NOMO-1 treated with DMSO at 0.1 percent for 48 hours (cell line): ENCODE measurements around the gene NXPE3.

Source experiments
- DNase-seq: peaks from one replicate; lab custom pipeline; 2025; ENCODE audit not compliant: unreplicated experiment; lab: John Stamatoyannopoulos, UW

The NXPE3 gene

DNA sequence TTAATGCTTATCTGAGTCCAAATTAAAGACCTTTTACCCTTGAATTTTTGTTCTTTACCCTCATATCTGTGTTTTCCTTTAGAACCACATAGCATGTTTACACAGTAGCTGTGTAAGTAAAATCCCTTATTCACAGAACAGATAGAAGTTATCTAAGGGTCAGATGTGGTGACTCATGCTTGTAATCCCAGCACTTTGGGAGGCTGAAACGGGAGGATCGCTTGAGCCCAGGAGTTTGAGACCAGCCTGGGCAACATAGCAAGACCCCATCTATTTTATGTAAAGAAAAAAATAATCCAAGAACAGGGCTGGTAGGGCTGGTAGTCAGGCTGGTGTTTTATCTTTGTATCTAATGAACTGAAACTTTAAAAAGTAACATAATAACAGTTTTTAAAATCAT lies 23.2 kb downstream of the NXPE3 start:
- no peak for DNase-seq

DNA sequence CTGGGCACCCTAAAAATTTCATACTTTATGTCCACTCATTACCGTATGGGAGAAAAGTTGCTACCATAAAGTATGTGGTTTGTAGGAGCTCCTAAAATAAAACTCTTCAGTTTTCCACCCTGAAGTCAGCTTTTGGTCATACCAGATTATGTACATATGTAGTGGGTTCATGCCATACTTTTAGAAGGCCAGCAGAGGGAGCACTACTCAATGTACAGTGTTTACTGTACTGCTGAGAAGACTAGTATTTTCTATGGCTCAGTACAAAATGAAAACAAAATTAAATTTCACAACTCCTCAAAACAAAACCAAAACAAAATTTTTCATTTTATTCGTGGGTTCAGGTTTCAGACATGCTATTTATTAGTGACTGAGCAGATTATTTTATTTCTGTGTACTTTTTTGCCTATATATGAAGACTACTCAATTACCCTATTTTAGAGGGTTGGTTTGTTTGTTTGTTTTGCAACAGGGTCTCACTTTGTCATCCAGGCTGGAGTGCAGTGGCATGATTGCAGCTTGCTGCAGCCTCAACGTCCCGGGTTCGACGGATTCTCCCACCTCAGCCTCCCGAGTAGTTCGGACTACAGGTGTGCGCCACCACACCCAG lies 24.3 kb downstream of the NXPE3 start:
- peak; percentile 70 for DNase-seq

DNA sequence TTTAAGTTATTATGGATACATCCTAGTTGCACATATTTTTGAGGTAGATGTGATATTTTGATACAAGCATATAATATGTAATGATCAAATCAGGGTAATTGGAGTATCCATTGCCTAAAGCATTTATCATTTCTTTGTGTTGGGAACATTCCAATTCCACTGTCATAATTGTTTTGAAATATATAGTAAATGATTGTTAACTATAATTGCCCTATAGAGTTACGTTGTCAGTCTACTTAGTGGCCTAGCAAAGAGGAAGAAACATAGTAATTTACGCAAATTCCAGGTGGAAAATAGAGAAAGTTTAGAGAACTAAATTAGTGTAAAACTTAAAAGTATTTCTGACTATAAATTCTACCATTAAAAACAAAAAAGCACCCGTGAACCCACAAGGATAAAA lies 24.9 kb downstream of the NXPE3 start:
- no peak for DNase-seq

- no peak for DNase-seq
These were observed 27.5 kb downstream of the NXPE3 start for GRCh38 chr3:101806491-101806890.

DNA sequence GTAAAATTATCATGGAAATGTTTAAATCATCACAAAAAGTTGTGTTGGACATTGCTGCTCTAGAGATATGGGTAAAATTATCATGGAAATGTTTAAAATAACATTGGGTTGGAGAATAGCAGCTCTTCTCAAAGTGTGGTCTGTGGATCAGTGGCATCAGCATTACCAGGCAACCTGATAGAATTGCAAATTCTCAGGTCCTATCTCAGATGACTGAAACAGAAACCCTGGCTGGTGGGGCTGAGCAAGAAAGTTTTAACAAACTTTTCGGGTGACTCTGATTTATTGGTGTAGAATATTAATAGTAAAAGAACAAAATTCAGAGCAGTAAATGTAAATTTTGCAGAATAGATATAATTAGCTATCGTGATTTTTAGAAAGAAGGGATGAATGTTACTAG lies 28.9 kb downstream of the NXPE3 start:
- DNase-seq: no peak

DNA sequence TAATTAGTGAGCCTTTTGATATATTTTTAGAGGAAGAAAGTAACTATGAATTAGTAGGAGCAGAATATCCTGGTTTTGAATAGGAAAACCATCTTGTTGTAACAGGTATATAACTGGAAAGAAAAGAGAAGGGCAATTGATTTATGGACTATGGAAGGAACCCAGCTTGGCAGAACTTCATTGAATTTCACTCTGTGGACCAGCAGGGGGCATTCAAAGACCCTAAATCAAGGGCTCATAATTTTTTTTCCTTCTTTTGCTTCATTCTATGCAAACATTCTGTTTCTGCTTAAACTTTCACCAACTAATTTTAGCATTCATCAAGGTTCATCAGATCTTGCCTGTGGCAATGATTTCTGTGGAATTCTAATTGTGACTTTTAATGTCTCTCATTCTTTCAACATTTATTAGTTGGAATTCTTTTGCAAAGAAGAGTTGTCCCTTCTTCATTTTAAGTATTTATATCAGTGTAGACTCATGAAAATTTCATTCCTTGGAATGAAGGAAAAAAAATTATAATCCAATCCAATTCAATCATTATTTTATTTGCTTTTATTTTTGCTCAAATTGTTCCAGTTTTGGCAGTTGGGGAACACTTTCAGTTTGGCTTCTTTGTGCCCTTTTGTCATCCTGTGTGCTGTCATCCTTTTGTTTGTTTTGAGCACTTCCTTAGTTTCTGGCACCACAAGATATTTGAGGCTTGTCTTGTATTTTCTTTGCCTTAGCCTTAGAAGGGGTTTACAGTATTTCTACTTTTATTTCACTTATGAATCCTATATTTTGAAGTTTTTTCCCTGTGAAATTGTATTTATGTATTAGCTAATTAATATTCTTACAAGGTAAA lies 30.4 kb downstream of the NXPE3 start:
- DNase-seq: peak; percentile 71

GRCh38 chr3:101810022-101810418 lies 31.0 kb downstream of the NXPE3 start:
- DNase-seq: no peak

- DNase-seq: no peak
These were observed 32.9 kb downstream of the NXPE3 start for GRCh38 chr3:101811875-101812274.

- DNase-seq: no peak
These were observed 33.9 kb downstream of the NXPE3 start for GRCh38 chr3:101812895-101813294.

GRCh38 chr3:101813817-101814440 lies 34.9 kb downstream of the NXPE3 start:
- DNase-seq: peak; percentile 30

- no peak for DNase-seq
These were observed 35.8 kb downstream of the NXPE3 start for GRCh38 chr3:101814835-101815234.

DNA sequence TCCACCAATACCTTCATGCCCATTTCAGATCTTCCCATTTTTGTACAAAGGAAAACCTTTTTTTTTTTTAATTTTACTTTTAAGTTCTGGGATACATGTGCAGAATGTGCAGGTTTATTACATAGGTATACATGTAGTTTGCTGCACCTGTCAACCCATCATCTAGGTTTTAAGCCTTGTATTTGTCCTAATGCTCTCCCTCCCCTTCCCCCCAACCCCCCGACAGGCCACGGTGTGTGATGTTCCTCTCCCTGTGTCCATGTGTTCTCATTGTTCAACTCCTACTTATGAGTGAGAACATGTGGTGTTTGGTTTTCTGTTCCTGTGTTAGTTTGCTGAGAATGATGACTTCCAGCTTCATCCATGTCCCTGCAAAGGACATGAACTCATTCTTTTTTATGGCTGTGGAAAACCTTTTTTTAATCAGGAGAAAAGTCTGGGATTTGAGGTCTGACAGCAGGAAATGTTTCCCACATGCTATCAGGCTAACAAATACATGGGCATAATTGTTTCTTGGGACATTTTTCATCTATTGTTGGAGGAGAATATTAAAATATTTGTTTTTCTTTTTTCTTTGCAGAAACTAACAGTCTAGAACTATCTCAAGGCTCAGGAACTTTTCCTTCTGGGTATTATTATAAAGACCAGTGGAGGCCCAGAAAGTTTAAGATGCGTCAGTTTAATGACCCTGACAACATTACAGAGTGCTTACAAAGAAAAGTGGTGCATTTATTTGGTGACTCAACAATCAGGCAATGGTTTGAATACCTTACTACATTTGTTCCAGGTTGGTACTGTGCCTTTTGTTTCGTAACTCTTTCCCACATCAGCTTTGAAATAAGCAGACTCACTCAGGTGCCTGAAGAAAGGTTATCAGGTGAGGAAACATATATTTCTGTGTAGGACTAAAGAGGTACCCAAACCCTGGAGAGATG lies 37.5 kb downstream of the NXPE3 start:
- no peak for DNase-seq

GRCh38 chr3:101817992-101818391 lies 39.0 kb downstream of the NXPE3 start:
- peak; percentile 21 for DNase-seq

DNA sequence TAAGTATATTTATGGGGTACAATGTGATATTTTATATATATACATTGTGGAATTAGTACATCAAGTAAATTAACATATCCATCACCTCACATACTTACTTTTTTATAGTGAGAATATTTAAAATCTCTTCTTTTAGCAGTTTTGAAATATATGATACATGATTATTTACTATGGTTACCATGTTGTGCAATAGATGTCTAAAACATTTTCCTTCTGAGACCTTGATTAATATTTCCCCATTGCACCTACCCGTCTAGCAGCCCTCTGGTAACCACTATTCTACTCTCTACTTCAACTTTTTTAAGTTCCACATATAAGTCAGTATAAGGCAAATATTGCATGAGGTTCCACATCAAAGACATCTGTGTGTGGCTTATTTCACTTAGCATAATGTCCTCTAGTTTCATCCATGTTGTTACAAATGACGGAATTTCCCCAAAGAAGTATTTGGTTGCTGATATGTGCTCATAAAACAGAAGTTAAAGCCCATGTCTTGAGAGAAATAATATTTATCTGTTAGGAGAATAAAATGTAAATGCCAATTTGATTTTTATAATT lies 40.7 kb downstream of the NXPE3 start:
- DNase-seq: peak; percentile 82

DNA sequence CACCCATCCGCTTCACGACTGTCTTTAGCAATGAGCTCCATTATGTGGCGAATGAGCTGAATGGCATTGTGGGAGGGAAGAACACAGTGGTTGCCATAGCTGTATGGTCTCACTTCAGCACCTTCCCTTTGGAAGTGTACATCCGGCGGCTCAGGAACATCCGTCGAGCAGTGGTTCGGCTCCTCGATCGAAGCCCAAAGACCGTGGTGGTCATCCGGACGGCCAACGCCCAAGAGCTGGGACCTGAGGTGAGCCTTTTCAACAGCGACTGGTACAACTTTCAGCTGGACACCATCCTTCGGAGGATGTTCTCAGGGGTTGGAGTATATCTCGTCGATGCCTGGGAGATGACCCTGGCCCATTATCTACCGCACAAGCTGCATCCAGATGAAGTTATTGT lies 42.5 kb downstream of the NXPE3 start:
- DNase-seq: no peak

DNA sequence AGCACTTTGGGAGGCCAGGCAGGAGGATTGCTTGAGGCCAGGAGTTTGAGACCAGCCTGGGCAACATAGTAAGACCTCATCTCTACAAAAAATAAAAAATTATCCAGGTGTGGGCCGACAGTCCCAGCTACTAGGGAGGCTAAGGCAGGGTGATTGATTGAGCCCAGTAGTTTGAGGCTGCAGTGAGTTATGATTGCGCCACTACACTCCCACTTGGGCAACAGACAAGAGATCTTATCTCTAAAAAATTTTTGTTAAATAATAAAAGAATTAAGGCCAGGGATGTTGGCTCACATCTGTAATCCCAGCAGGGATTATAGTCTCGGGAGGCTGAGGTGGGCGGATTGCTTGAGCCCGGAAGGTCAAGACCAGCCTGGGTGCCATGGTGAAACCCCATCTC lies 44.5 kb downstream of the NXPE3 start:
- DNase-seq: no peak

- no peak for DNase-seq
These were observed 45.7 kb downstream of the NXPE3 start for GRCh38 chr3:101824702-101825101.

- DNase-seq: no peak
These were observed 47.0 kb downstream of the NXPE3 start for GRCh38 chr3:101825904-101826445.

- DNase-seq: peak; percentile 91
These were observed 48.5 kb downstream of the NXPE3 start for GRCh38 chr3:101827211-101828174.
